Immature natural killer cell (primary cell): Measurements from ENCODE around the gene AUTS2. TPM values are rescaled to one million over a fixed set of nuclear protein-coding genes. Genes with fewer than 3 reads are reported as not detected.
A peak's percentile ranks its signal among the peaks of the same experiment; 100 is the strongest.

Experiments
- DNase-seq, 3 donors: peaks; one replicate each; pipeline ENCODE4 v3.0.0; 2022; ENCODE audit warnings: mixed read lengths in 1 of 3
- H3K27ac Mint-ChIP-seq, 6 donors: one replicate each; pipeline ENCODE4 v1.8.0; 2020; ENCODE audit warnings: mixed read lengths in 6 of 6, mild to moderate bottlenecking in 5 of 6, inconsistent platforms in 4 of 6, moderate library complexity in 3 of 6
- H3K27me3 Mint-ChIP-seq, 3 donors: one replicate each; pipeline ENCODE4 v1.8.0; 2020 to 2021; ENCODE audit warnings: low read depth in 3 of 3, mild to moderate bottlenecking in 3 of 3, mixed read lengths in 3 of 3, moderate library complexity in 3 of 3, inconsistent platforms in 1 of 3
- H3K36me3 Mint-ChIP-seq, 3 donors: one replicate each; pipeline ENCODE4 v1.8.0; 2020; ENCODE audit warnings: mixed read lengths in 3 of 3, inconsistent platforms in 2 of 3, mild to moderate bottlenecking in 2 of 3
- H3K4me1 Mint-ChIP-seq, 2 donors: one replicate each; pipeline ENCODE4 v1.8.0; 2020; ENCODE audit warnings: inconsistent platforms in 2 of 2, mild to moderate bottlenecking in 2 of 2, mixed read lengths in 2 of 2, moderate library complexity in 1 of 2
- H3K4me3 Mint-ChIP-seq, 5 donors: one replicate each; pipeline ENCODE4 v1.8.0; 2020; ENCODE audit warnings: mild to moderate bottlenecking in 5 of 5, mixed read lengths in 5 of 5, inconsistent platforms in 3 of 5, moderate library complexity in 3 of 5
- H3K9me3 Mint-ChIP-seq, 6 donors: one replicate each; pipeline ENCODE4 v1.8.0; 2020; ENCODE audit warnings: mild to moderate bottlenecking in 6 of 6, mixed read lengths in 6 of 6, inconsistent platforms in 4 of 6, moderate library complexity in 3 of 6
- polyA plus RNA-seq, 3 donors: library from polyadenylated mRNA; unstranded; fragments of 300-500 nt; fragmentation: Illumina TruSeq; gene quantifications; one replicate each; pipeline ENCODE4 v1.2.3, GENCODE V29; 2021

AUTS2 gene
- polyA plus RNA-seq, 3 donors from 2014 or later, result 1.9 to 17.6 (median 8.0) TPM

DNA sequence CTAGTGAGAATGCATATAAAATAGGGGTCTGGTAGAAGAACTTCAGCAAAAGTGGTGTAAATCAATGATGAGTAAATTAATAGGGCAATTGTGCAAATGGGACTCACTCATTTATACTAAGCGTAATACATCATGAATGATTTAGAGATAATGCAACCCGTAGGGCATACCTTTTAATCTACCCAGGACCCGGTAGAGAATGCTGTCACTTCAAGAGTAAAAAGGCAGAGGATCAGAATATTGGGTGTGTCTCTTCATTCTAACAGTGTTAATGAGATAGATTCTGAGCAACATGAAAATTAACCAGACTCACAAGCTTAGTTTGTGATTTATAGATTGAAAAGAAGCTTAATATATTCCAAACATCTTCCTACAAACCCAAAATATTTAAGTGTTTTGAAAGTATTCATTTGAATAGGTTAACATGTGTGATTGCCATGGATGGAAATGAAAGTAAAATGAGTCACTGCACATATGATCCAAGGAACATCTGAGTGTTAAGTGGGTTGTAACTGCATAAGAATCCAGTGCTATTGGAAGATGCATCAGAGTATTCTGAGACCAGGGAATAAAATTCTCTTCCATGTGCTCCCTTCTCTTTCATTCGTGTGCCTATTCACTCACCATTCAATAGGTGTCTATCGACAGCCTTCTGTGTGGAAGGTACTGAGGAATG, 690.6 kb downstream of the AUTS2 start:
- Mint-ChIP-seq H3K9me3 (no peaks in the 10 kb centered on the region), H3K4me1 (peaks cover 6 to 12% of the 10 kb centered on the region in 2 donors), H3K27ac (no peak overlapping the region), H3K27me3 (peaks cover 0 to 4% (median 0%) of the 10 kb centered on the region in 3 donors), H3K36me3 (no peaks in the 10 kb centered on the region), H3K4me3 (no peak overlapping the region)
- DNase-seq, result no peak

DNA sequence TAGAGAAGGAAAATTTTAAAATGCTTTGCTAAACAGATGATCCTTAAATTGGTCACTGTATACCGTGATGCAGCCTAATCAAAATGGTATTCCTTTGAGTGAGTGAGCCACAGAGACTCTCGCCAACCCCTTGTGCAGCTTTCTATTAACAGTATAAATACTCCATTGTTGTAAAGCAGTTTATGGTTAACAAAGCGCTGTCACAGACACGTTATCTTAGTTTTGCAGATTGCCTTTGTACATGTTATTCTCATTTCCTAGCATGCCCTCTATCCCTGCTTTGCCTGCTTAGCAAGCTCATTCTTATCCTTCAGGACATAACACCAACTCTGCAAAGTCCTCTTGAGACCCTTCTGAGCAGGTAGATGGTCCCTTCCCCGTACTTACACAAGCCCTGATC, 694.4 kb downstream of the AUTS2 start:
- Mint-ChIP-seq H3K9me3 (no peaks in the 10 kb centered on the region), H3K27ac (no peak overlapping the region), H3K4me3 (no peak overlapping the region), H3K27me3 (peaks cover 0 to 7% (median 2%) of the 10 kb centered on the region in 3 donors), H3K4me1 (peaks cover 6 to 12% of the 10 kb centered on the region in 2 donors), H3K36me3 (no peaks in the 10 kb centered on the region)
- DNase-seq, result no peak

DNA sequence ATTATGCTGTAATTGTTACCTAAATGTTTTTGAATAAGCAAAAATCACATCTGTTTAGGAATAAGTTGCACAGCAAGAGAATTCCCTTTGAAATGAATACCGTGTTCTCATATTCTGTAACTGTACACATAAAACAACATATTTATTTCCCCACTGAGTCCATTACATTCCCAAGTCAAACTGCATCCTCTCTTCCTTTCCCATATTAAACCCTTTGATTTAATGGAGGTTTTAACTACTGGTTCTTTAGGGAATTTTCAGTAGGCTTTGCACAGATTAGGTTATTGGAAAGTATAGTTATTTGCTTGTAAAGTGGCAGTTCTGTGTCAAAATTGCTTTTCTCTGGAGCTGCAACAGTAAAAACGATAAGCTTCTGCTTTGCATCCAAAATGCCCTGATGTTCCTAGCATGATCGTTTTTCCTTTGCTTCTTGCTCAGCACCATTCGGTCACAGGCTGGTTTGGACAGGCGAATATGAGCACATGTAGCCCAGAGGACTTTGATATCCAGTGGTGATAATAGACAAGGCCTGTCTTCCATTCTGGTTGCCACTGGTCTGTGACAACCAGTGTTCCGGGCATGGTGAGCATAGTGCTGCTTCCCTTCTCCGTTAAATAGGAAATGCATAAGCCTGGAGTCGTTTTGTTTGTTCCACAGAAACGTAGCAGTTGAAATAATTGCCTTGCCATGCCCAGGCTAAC, 696.1 kb downstream of the AUTS2 start:
- Mint-ChIP-seq H3K36me3 (no peaks in the 10 kb centered on the region), H3K27me3 (peaks cover 0 to 5% (median 2%) of the 10 kb centered on the region in 3 donors), H3K4me3 (no peak overlapping the region), H3K4me1 (peaks cover 8 to 12% of the 10 kb centered on the region in 2 donors), H3K27ac (no peak overlapping the region), H3K9me3 (no peaks in the 10 kb centered on the region)
- no peak for DNase-seq

DNA sequence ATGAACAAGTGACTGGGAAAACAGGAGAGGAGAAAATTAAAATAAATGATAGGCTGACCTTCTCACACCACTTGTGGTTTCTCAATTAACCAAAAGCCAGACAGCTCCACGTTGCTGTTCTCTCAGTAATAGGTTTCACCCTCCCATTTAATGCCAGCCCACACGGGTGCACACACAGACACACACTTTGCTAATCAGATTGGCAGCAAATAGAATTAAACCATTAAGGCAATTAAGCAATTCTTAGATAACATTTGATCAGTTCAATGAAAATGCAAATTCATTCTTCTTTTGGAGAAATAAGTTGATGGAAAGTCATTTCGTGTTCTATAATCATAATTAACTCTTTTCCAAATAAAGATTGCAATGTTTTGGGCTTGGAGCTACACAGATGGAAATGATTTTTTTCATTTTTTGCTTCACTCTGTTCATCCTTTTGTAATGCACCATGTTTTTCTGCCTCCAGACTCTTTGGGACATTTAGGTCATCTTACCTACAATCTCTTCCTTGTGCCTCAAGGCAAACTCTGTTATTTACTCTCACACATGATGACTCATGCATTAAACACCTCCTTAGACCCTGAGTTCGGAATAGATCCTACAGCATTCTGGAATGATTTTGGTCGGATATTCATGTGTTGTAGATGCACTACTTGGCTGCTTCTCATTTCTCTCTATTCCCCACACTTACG, 700.7 kb downstream of the AUTS2 start:
- no peaks in the 10 kb centered on the region for H3K9me3 Mint-ChIP-seq
- peaks cover 2 to 4% (median 3%) of the 10 kb centered on the region in 3 donors for H3K27me3 Mint-ChIP-seq
- DNase-seq, result no peak
- no peaks in the 10 kb centered on the region for H3K36me3 Mint-ChIP-seq
- no peak overlapping the region for H3K27ac Mint-ChIP-seq
- no peak overlapping the region for H3K4me3 Mint-ChIP-seq
- peaks cover 27 to 31% of the 10 kb centered on the region in 2 donors for H3K4me1 Mint-ChIP-seq

DNA sequence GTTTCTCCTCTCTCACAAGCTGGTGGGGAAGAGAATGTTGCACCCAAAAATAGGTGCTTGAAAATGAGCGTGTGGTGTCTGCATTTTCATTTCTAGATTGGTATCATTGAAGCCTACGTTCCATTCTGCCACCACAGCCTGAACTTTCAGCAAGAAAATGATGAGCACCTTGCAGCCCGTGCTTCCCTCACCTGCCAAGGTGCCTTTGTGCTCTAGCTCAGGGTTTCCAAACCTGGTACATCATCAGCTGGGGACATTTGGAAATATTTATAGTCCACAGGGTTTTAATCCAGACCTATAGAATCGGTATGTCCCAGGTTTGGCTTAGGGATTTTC, 701.2 kb downstream of the AUTS2 start:
- Mint-ChIP-seq H3K9me3 (no peaks in the 10 kb centered on the region), H3K27me3 (peaks cover 2 to 4% (median 3%) of the 10 kb centered on the region in 3 donors), H3K4me1 (peaks cover 32 to 36% of the 10 kb centered on the region in 2 donors), H3K4me3 (no peak overlapping the region), H3K27ac (no peak overlapping the region), H3K36me3 (no peaks in the 10 kb centered on the region)
- DNase-seq, result no peak

DNA sequence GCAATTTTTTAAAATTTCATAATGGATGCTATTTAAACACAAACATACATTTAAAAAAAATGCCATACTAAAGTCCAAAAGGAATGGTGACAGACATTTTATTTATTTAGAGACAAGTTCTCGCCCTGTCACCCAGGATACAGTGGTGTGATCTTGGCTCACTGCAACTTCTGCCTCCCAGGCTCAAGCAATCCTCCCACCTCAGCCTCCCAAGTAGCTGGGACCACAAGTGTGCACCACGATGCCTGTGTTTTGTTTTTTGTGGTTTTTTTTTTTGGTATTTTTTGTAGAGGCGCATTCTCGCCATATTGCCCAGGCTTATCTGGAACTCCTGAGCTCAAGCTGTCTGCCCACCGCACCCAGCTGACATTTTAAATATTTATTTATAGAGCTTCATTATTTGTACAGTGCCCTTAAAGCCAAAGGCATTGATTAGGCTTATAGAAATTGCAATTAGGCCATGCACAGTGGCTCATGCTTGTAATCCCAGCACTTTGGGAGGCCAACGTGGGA, 703.5 kb downstream of the AUTS2 start:
- no peaks in the 10 kb centered on the region for H3K9me3 Mint-ChIP-seq
- no peak for DNase-seq
- H3K4me3 Mint-ChIP-seq, result peak overlapping the region in 3 of 5 donors; percentile 10 to 26 (median 20)
- H3K4me1 Mint-ChIP-seq, result peaks cover 35 to 37% of the 10 kb centered on the region in 2 donors
- H3K36me3 Mint-ChIP-seq, result peaks cover 0 to 3% (median 0%) of the 10 kb centered on the region in 3 donors
- peaks cover 2 to 8% (median 3%) of the 10 kb centered on the region in 3 donors for H3K27me3 Mint-ChIP-seq
- no peak overlapping the region for H3K27ac Mint-ChIP-seq

DNA sequence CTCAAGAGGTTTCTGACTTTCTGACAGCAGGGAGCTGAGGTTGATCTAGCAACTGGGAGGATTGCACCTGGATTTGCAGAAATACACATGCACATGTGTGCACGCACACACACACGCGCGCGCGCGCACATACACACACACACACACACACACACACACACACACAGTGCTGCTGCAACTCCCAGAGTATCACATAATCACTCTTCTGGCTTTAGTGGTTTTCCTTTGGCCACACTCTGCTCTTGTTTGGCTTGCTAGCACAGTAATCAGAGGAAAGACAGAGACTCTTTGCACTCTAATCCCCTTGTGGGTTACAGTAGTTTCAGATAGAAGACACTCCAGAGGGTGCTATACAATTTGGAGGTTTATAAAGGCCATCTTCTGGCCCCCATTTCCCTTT, 705.0 kb downstream of the AUTS2 start:
- peaks cover 0 to 3% (median 0%) of the 10 kb centered on the region in 3 donors for H3K36me3 Mint-ChIP-seq
- peak overlapping the region in 1 of 6 donors; percentile 48 for H3K27ac Mint-ChIP-seq
- peaks cover 41 to 47% of the 10 kb centered on the region in 2 donors for H3K4me1 Mint-ChIP-seq
- DNase-seq, result peak in 2 of 3 donors; percentile 7 to 14
- peak overlapping the region in 3 of 5 donors; percentile 2 to 8 (median 2) for H3K4me3 Mint-ChIP-seq
- H3K27me3 Mint-ChIP-seq, result peaks cover 0 to 6% (median 2%) of the 10 kb centered on the region in 3 donors
- H3K9me3 Mint-ChIP-seq, result no peaks in the 10 kb centered on the region

DNA sequence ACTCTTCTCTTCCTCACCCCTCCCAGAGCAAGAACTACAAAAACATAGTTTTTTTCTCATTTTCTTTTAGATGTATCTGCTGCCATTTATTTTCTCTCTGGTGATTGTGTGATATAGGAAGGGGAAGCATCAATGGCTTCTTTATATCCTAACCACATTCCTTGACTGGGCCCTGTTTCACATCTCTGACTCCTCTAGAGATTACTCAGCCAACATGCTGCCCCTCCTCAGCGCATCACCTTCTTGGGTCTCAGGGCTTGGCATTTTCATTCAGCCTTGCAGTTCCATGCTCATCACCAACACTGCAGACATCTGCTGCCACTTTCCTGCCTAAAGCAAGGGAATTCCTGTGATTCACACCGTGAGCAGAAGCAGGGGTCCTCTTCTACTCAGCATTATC, 705.5 kb downstream of the AUTS2 start:
- Mint-ChIP-seq H3K9me3 (no peaks in the 10 kb centered on the region), H3K4me3 (peak overlapping the region in 2 of 5 donors; percentile 2 to 8), H3K36me3 (peaks cover 0 to 3% (median 0%) of the 10 kb centered on the region in 3 donors), H3K27me3 (peaks cover 0 to 6% (median 2%) of the 10 kb centered on the region in 3 donors), H3K27ac (peak overlapping the region in 1 of 6 donors; percentile 48), H3K4me1 (peaks cover 40 to 47% of the 10 kb centered on the region in 2 donors)
- no peak for DNase-seq

DNA sequence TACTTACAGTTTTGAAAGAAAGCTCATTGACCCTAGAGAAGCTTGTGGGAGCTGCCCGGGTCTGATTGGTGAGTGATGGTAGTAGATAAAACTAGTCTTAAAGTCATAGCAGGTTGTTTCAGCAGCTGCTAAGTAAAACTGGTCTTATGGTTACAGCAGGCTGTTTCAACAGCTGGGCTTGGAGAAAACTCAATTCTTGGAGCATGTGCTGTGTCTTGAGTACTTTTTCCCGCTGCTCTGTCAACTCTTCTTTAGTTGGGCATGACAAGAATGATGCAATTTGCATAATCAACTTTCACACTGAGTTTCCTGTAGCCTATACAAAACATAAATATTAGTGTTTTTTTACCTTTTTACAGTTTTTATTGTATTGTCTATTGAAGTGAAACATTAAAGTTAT, 707.9 kb downstream of the AUTS2 start:
- Mint-ChIP-seq H3K9me3 (no peaks in the 10 kb centered on the region), H3K4me3 (no peak overlapping the region), H3K27ac (no peak overlapping the region), H3K4me1 (peaks cover 43 to 55% of the 10 kb centered on the region in 2 donors), H3K36me3 (peaks cover 0 to 3% (median 0%) of the 10 kb centered on the region in 3 donors), H3K27me3 (peaks cover 2 to 6% (median 2%) of the 10 kb centered on the region in 3 donors)
- DNase-seq, result no peak

DNA sequence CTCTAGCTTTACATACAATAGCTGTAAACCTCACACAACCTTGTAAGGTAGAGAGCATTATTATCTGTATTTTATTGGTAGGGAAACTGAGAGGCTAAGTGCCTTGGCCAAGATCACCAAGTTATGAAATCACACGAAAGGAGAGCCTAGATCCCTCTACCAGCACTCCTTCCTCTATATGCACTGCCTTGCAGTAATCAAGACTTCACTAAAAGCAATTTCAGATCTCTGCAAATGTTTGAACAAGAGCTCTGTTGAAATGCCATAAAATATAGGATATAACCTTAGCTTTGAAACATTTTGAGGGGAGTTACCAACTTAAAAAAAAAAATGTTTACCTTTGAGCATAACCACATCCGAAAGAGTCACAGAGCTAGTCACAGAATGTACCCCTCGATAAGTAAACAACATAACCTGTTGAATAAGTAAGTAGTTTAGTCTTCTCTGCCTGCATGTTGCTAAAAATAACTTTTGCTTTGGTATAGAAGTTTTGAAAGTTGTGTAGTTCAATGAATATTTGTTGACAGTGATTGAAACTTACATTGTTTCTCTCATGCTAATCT, 709.4 kb downstream of the AUTS2 start:
- H3K36me3 Mint-ChIP-seq, result peaks cover 0 to 3% (median 0%) of the 10 kb centered on the region in 3 donors
- H3K4me1 Mint-ChIP-seq, result peaks cover 46 to 51% of the 10 kb centered on the region in 2 donors
- peak overlapping the region in 1 of 5 donors; percentile 25 for H3K4me3 Mint-ChIP-seq
- H3K27me3 Mint-ChIP-seq, result peaks cover 2 to 4% (median 2%) of the 10 kb centered on the region in 3 donors
- no peak overlapping the region for H3K27ac Mint-ChIP-seq
- no peak for DNase-seq
- no peaks in the 10 kb centered on the region for H3K9me3 Mint-ChIP-seq

DNA sequence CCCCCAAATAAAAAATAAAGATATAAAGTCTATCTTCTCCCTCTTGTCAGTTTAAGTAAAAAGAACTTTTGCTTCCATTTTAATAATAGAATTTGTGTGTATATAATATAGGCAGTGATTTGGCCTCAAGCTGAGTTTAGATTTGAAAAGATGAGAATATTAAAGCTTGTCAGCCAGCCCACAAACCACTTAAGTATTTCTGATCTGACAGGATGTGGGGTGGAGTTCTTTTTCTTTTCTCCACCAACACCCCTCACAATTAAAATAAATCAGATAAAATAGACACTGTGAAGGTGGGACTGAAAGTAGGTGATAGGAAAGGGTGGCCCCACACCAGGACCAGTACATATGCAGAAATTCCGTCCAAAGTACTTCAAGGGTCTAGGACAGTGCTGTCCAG, 714.1 kb downstream of the AUTS2 start:
- H3K4me1 Mint-ChIP-seq, result peaks cover 36 to 38% of the 10 kb centered on the region in 2 donors
- H3K9me3 Mint-ChIP-seq, result no peaks in the 10 kb centered on the region
- H3K27ac Mint-ChIP-seq, result peak overlapping the region in 3 of 6 donors; percentile 12 to 33 (median 29)
- H3K4me3 Mint-ChIP-seq, result peak overlapping the region; percentile 58 to 67 (median 60)
- peak; percentile 23 to 28 (median 28) for DNase-seq
- H3K36me3 Mint-ChIP-seq, result peaks cover 0 to 6% (median 0%) of the 10 kb centered on the region in 3 donors
- H3K27me3 Mint-ChIP-seq, result peaks cover 0 to 5% (median 5%) of the 10 kb centered on the region in 3 donors

DNA sequence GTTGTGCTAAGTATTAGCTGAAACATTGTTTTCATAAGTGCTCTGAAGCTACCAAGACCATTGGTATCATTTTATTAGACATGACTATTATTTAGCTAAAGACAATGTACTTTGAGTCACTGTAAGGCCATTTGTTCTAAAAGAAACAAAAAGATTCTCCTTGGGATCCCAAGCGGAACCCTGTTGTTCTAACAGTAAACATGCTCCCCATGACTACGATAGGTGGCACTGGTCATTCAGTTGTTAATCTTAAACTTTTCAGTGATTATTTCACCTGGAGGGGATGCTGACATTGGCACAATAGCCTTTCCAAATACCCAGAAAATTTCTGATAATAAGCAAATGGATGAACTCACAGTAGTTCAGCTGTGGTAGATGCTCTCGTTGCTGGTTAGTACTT, 715.0 kb downstream of the AUTS2 start:
- peaks cover 0 to 6% (median 0%) of the 10 kb centered on the region in 3 donors for H3K36me3 Mint-ChIP-seq
- DNase-seq, result no peak
- H3K9me3 Mint-ChIP-seq, result no peaks in the 10 kb centered on the region
- H3K27me3 Mint-ChIP-seq, result peaks cover 0 to 7% (median 5%) of the 10 kb centered on the region in 3 donors
- peak overlapping the region in 2 of 5 donors; percentile 8 to 11 for H3K4me3 Mint-ChIP-seq
- H3K4me1 Mint-ChIP-seq, result peaks cover 28 to 29% of the 10 kb centered on the region in 2 donors
- no peak overlapping the region for H3K27ac Mint-ChIP-seq

DNA sequence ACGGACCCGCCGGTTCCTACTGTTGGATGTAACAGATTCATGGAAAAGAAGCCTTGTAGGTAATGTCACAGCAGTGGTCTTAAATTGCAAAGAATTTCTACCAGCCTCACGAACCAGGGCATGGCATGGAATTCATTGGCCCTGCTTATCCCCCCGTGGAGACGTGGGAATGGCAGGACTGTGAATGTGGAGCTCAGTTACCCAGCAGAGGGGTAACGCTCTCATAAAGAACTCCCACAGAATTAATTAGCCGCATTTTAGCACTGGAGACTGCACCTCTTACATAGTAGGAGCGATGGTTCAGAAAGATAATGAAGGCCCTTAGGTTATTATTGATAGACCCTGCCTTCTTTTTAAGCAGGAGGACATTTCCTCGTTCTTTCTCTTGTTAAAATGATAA, 715.4 kb downstream of the AUTS2 start:
- Mint-ChIP-seq H3K27ac (no peak overlapping the region), H3K36me3 (peaks cover 0 to 6% (median 0%) of the 10 kb centered on the region in 3 donors), H3K9me3 (no peaks in the 10 kb centered on the region), H3K4me1 (peaks cover 28 to 29% of the 10 kb centered on the region in 2 donors), H3K4me3 (no peak overlapping the region), H3K27me3 (peaks cover 0 to 7% (median 5%) of the 10 kb centered on the region in 3 donors)
- no peak for DNase-seq
